HepG2 (cell line): ENCODE data around the gene ARFGEF2. TPM values are rescaled to one million over a fixed set of nuclear protein-coding genes. Genes with fewer than 3 reads are reported as not detected.
A peak's percentile ranks its signal among the peaks of the same experiment; 100 is the strongest.

Experiments used
- ATAC-seq: fragments of 200-7000 bp; cut with Tn5 transposase; 3 replicates; pipeline ENCODE4 v1.9.1; 2020; ENCODE audit warnings: mild to moderate bottlenecking, moderate library complexity
- BruUV-seq: library from RNA; stranded (reverse); fragments of 400-500 nt; replicated peaks from 2 replicates; lab custom pipeline; 2021; lab: Mats Ljungman, UMichigan
- CTCF ChIA-PET: fragments of 300-600 bp; formaldehyde crosslinking; extraction: SDS; loops from one replicate; lab custom pipeline; 2021; ENCODE audit warnings: low total read pairs, inconsistent platforms, low intra/inter-chr PET ratio; lab: Yijun Ruan, JAX
- POLR2A ChIA-PET: fragments of 350-600 bp; sonication (Branson Sonifier 250); formaldehyde crosslinking; loops from one replicate; lab custom pipeline; 2020; ENCODE audit warnings: antibody characterized with exemption, inconsistent platforms; lab: Yijun Ruan, JAX
- DNase-seq: peaks from one replicate; pipeline ENCODE4 v3.0.0-alpha.2; 2015; ENCODE audit warnings: low spot score
- FAIRE-seq: peaks from 3 replicates; lab custom pipeline; 2011; peaks lifted over from hg19 to GRCh38; lab: Jason Lieb, UNC
- H2AFZ ChIP-seq: one replicate; pipeline ENCODE4 v1.6.1; 2011; ENCODE audit warnings: low read length, inconsistent platforms
- H3K27ac ChIP-seq: fragments of 300-600 bp; 3 replicates; pipeline ENCODE4 v1.8.0; 2011; ENCODE audit warnings: mixed run types, mild to moderate bottlenecking, mixed read lengths, low read length, inconsistent platforms; ENCODE audit not compliant: insufficient read depth; ENCODE audit errors: extremely low read length
- H3K27me3 ChIP-seq, 2 experiments: fragments of 200-600 bp in 1 of 2; 2 replicates in 1 of 2; 3 replicates in 1 of 2; pipeline versions ENCODE4 v1.6.0 to v1.8.0; 2011; ENCODE audit warnings: low read length in 2 of 2, mild to moderate bottlenecking in 2 of 2, moderate library complexity in 2 of 2, inconsistent platforms in 1 of 2; ENCODE audit not compliant: insufficient read depth in 2 of 2, control insufficient read depth in 1 of 2
- H3K36me3 ChIP-seq, 2 experiments: fragments of 200-600 bp in 1 of 2; replicated peaks in 1 of 2; 2 replicates in 1 of 2; 3 replicates in 1 of 2; pipeline versions ENCODE4 v1.5.1 to v1.8.0; 2011; ENCODE audit warnings: low read length in 2 of 2, inconsistent platforms in 1 of 2; ENCODE audit not compliant: insufficient read depth in 2 of 2, control insufficient read depth in 1 of 2
- H3K4me1 ChIP-seq: 2 replicates; pipeline ENCODE4 v1.5.1; 2012; ENCODE audit warnings: low read length, inconsistent platforms; ENCODE audit not compliant: insufficient read depth
- H3K4me2 ChIP-seq: 2 replicates; pipeline ENCODE4 v1.6.0; 2011; ENCODE audit warnings: low read depth, low read length, inconsistent platforms
- H3K4me3 ChIP-seq, 3 experiments: fragments of 200-600 bp in 1 of 3; sonication (generic), shearing (Covaris generic) in 1 of 3; replicated peaks in 1 of 3; 2 replicates each; pipeline ENCODE4 v1.5.1; 2011 to 2016; ENCODE audit warnings: low read length in 3 of 3, inconsistent platforms in 2 of 3, low read depth in 2 of 3, mild to moderate bottlenecking in 2 of 3, control low read depth in 1 of 3, mixed read lengths in 1 of 3; ENCODE audit not compliant: insufficient read depth in 1 of 3
- H3K79me2 ChIP-seq: one replicate; pipeline ENCODE4 v1.6.1; 2011; ENCODE audit warnings: low read length, inconsistent platforms; ENCODE audit not compliant: insufficient read depth
- H3K9ac ChIP-seq: 2 replicates; pipeline ENCODE4 v1.6.0; 2011; ENCODE audit warnings: mild to moderate bottlenecking, low read depth, low read length, inconsistent platforms; ENCODE audit not compliant: insufficient read depth
- H3K9me3 ChIP-seq: 2 replicates; pipeline ENCODE4 v1.5.1; 2012; ENCODE audit warnings: mild to moderate bottlenecking, low read length
- H4K20me1 ChIP-seq: 2 replicates; pipeline ENCODE4 v1.6.0; 2011; ENCODE audit warnings: inconsistent platforms, mild to moderate bottlenecking, low read length, moderate library complexity; ENCODE audit not compliant: insufficient read depth
- ATF7-NPFF ChIP-seq: sonication (generic); formaldehyde crosslinking; IDR thresholded peaks from 2 replicates; pipeline ENCODE4 v1.8.1; 2023; ENCODE audit warnings: mild to moderate bottlenecking, low read depth, missing genetic modification reagents, moderate library complexity
- CENPT ChIP-seq: sonication (generic); formaldehyde crosslinking; IDR thresholded peaks from 2 replicates; pipeline ENCODE4 v1.8.0; 2022; ENCODE audit warnings: low read depth, mild to moderate bottlenecking, moderate library complexity, missing genetic modification reagents
- CTCF ChIP-seq: sonication (generic); formaldehyde crosslinking; IDR thresholded peaks from 2 replicates; pipeline ENCODE4 v1.5.0; 2020; ENCODE audit warnings: mild to moderate bottlenecking, missing genetic modification reagents, moderate library complexity
- DR1 ChIP-seq: sonication (generic); formaldehyde crosslinking; IDR thresholded peaks from 2 replicates; pipeline ENCODE4 v1.8.0; 2021; ENCODE audit warnings: mild to moderate bottlenecking, missing genetic modification reagents, inconsistent platforms
- HNRNPUL1 ChIP-seq: fragments of 200-400 bp; formaldehyde crosslinking; IDR thresholded peaks from 2 replicates; pipeline ENCODE4 v1.6.1; 2017; ENCODE audit warnings: low read depth, mild to moderate bottlenecking, low read length, moderate library complexity
- NFATC3 ChIP-seq: sonication (generic); formaldehyde crosslinking; IDR thresholded peaks from 2 replicates; pipeline ENCODE4 v1.5.1; 2020; ENCODE audit warnings: mild to moderate bottlenecking, missing genetic modification reagents
- PHF20 ChIP-seq: sonication (generic); formaldehyde crosslinking; IDR thresholded peaks from 2 replicates; pipeline ENCODE4 v1.5.0; 2020; ENCODE audit warnings: mild to moderate bottlenecking, missing genetic modification reagents
- PPARG ChIP-seq: conservative IDR thresholded peaks from 2 replicates; pipeline ENCODE4 v1.6.1; 2016; ENCODE audit warnings: missing biosample characterization, missing genetic modification reagents
- STAG1 ChIP-seq: sonication (generic); formaldehyde crosslinking; IDR thresholded peaks from 2 replicates; pipeline ENCODE4 v1.4.0; 2020; ENCODE audit warnings: missing genetic modification reagents
- TEAD3 ChIP-seq: optimal IDR thresholded peaks from 2 replicates; pipeline ENCODE3; 2016; ENCODE audit warnings: borderline replicate concordance
- ZMAT5 ChIP-seq: sonication (generic); formaldehyde crosslinking; IDR thresholded peaks from 2 replicates; pipeline ENCODE4 v1.5.0; 2020; ENCODE audit warnings: mild to moderate bottlenecking, low read depth, missing genetic modification reagents, borderline replicate concordance
- ZNF737 ChIP-seq: sonication (generic); formaldehyde crosslinking; IDR thresholded peaks from 2 replicates; pipeline ENCODE4 v1.5.0; 2020; ENCODE audit warnings: missing genetic modification reagents, mild to moderate bottlenecking, borderline replicate concordance
- ZNF740 ChIP-seq: sonication (generic); formaldehyde crosslinking; IDR thresholded peaks from 2 replicates; pipeline ENCODE4 v1.4.0; 2020; ENCODE audit warnings: missing genetic modification reagents
- WGBS: methylation state at CpG from one replicate; pipeline ENCODE4 v1.1.6; 2017; ENCODE audit warnings: low lambda C conversion rate; 5-methylcytosine and 5-hydroxymethylcytosine counted together
- in situ Hi-C: cut with HindIII; loops from 2 replicates; pipeline ENCODE4 v1.10.0; 2017; ENCODE audit warnings: low pct_unique_long_range_greater_than_20kb; ENCODE audit not compliant: extremely low pct_ligation_motif_present
- intact Hi-C: fragments of 100-400 bp; cut with micrococcal nuclease; formaldehyde crosslinking; loops from one replicate; pipeline ENCODE4 v1.10.0; 2022; ENCODE audit not compliant: unreplicated experiment
- polyA plus RNA-seq, 8 experiments: library from polyadenylated mRNA; depleted of rRNA in 3 of 8; stranded (reverse) in 7 of 8; unstranded in 1 of 8; fragments of >200 nt; fragmentation: Illumina TruSeq in 4 of 8; extraction: Trizol in 4 of 8; gene quantifications; 2 replicates each; pipeline versions ENCODE4 v1.2.1 to v1.2.3, GENCODE V29; 2011 to 2016; ENCODE audit warnings: low read depth in 4 of 8, missing spikeins in 1 of 8, mixed read lengths in 1 of 8; ENCODE audit not compliant: insufficient read depth in 1 of 8
- total RNA-seq, 5 experiments: library from RNA; depleted of rRNA; stranded (reverse); fragments of >200 nt; fragmentation: Illumina TruSeq; extraction: Trizol; gene quantifications; 2 replicates each; pipeline ENCODE4 v1.2.3, GENCODE V29; 2016; ENCODE audit warnings: low read depth in 1 of 5
- TF ChIP-seq, protein P1 (sequence below): IDR thresholded peaks from 2 replicates; pipeline ENCODE4 v1.6.1; 2016; ENCODE audit warnings: low read depth
- TF ChIP-seq, protein P2 (sequence below): sonication (generic); formaldehyde crosslinking; IDR thresholded peaks from 2 replicates; pipeline ENCODE4 v1.9.0; 2022; ENCODE audit warnings: missing genetic modification reagents, mild to moderate bottlenecking, borderline replicate concordance
- TF ChIP-seq, protein P3 (sequence below): sonication (generic); IDR thresholded peaks from 2 replicates; pipeline ENCODE4 v1.6.1; 2016; ENCODE audit warnings: low read depth, borderline replicate concordance

ARFGEF2 gene
- total and polyA plus RNA-seq, 2 of the 13 experiments (the other 11 are each of a cell fraction or from before 2014, with no cell fraction given), result 44.0 to 60.8 TPM

DNA sequence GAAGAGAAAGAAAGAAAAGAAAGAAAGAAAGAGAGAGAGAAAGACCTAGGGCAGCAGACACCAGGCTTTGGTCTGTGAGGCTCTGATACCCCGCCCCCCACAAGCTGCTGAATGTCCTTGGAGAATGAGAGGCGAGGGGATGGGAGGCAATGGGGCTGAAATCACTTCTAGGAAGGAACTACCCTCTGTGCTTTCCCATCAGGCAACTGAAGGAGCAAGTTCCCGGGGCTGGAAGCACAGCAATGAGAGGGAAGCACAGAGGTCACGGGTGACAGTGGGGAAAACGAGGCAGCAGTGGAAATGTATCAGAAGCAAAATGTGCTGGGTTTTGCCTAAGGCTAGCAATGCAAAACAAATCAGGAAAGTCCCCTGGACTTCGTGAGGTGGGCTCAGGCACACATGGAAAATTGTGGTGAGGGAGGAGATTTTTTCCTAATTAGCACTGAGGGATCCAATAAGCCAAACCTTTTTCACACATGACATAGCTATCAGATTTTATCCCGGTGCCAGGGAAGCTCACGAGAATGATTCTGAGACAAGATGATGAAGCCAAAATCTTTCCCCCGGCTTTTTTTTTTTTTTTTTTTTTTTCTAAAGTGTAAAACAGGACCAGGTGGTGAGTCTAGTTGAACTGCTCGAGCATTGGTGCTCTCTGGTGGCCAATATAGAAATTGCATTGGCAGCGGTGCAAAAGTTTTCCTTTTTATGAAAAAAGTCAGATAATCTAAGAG is 16.8 kb upstream of the ARFGEF2 start:
- no TSS peak for BruUV-seq
- POLR2A ChIA-PET, result no interaction called here
- Histone ChIP-seq H3K9ac (no peak overlapping the region), H3K27me3 (peaks cover 2 to 17% of the 10 kb centered on the region in 2 experiments; a peak in 3 of 5 replicates), H3K9me3 (no peaks in the 10 kb centered on the region), H3K4me2 (no peak overlapping the region), H3K27ac (no peak overlapping the region), H3K4me3 (no peak overlapping the region), H2AFZ (no peak overlapping the region), H3K79me2 (no peaks in the 10 kb centered on the region), H4K20me1 (no peaks in the 10 kb centered on the region), H3K4me1 (no peaks in the 10 kb centered on the region), H3K36me3 (no peaks in the 10 kb centered on the region)
- ATAC-seq (peak; percentile 57), FAIRE-seq (peak; percentile 71), DNase-seq (peak; percentile 64)
- CTCF ChIA-PET, result interaction anchor here (0.6 to 3.7 kb wide), 5 partner anchors 19 to 864 kb away, joined by 3 to 173 read pairs (median 4); no protein-coding TSS in a partner anchor
- WGBS, result 12% methylated on average over 11 of the region's 11 CpGs
- in situ Hi-C loops, result loop anchor here (5.0 kb wide), 1 partner anchor 247 kb away; no protein-coding TSS in a partner anchor
- intact Hi-C loops, result loop anchor here (1.0 kb wide), 1 partner anchor 247 kb away; no protein-coding TSS in a partner anchor
- no peak for TF ChIP-seq ATF7-NPFF (CRISPR knock-in tag)
- TF ChIP-seq, protein P1, sequence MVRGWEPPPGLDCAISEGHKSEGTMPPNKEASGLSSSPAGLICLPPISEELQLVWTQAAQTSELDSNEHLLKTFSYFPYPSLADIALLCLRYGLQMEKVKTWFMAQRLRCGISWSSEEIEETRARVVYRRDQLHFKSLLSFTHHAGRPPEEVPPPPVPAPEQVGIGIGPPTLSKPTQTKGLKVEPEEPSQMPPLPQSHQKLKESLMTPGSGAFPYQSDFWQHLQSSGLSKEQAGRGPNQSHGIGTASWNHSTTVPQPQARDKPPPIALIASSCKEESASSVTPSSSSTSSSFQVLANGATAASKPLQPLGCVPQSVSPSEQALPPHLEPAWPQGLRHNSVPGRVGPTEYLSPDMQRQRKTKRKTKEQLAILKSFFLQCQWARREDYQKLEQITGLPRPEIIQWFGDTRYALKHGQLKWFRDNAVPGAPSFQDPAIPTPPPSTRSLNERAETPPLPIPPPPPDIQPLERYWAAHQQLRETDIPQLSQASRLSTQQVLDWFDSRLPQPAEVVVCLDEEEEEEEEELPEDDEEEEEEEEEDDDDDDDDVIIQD, result no peak
- TF ChIP-seq DR1 (CRISPR knock-in tag), result no peak
- TF ChIP-seq TEAD3 (CRISPR knock-in tag), result no peak
- TF ChIP-seq CTCF, result peak; percentile 75
- no peak for TF ChIP-seq NFATC3 (CRISPR knock-in tag)
- TF ChIP-seq STAG1 (CRISPR knock-in tag), result peak; percentile 90
- 0 out of 2 replicates have a peak, but pooled peaks have one; percentile 25 for TF ChIP-seq PHF20 (CRISPR knock-in tag)
- TF ChIP-seq ZMAT5 (CRISPR knock-in tag), result no peak
- 0 out of 2 replicates have a peak, but pooled peaks have one; percentile 18 for TF ChIP-seq PPARG (CRISPR knock-in tag)
- 0 out of 2 replicates have a peak, but pooled peaks have one; percentile 43 for TF ChIP-seq ZNF737
- TF ChIP-seq, protein P2, sequence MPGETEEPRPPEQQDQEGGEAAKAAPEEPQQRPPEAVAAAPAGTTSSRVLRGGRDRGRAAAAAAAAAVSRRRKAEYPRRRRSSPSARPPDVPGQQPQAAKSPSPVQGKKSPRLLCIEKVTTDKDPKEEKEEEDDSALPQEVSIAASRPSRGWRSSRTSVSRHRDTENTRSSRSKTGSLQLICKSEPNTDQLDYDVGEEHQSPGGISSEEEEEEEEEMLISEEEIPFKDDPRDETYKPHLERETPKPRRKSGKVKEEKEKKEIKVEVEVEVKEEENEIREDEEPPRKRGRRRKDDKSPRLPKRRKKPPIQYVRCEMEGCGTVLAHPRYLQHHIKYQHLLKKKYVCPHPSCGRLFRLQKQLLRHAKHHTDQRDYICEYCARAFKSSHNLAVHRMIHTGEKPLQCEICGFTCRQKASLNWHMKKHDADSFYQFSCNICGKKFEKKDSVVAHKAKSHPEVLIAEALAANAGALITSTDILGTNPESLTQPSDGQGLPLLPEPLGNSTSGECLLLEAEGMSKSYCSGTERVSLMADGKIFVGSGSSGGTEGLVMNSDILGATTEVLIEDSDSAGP (CRISPR knock-in tag), result no peak
- TF ChIP-seq CENPT (CRISPR knock-in tag), result no peak
- TF ChIP-seq, protein P3, sequence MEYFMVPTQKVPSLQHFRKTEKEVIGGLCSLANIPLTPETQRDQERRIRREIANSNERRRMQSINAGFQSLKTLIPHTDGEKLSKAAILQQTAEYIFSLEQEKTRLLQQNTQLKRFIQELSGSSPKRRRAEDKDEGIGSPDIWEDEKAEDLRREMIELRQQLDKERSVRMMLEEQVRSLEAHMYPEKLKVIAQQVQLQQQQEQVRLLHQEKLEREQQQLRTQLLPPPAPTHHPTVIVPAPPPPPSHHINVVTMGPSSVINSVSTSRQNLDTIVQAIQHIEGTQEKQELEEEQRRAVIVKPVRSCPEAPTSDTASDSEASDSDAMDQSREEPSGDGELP, result peak; percentile 33; the same call in 1 of the 2 replicates
- no peak for TF ChIP-seq HNRNPUL1
- TF ChIP-seq ZNF740 (CRISPR knock-in tag), result no peak
